Neuronal stem cell (in vitro differentiated cells): ENCODE data around the gene NEIL3.
A peak's percentile ranks its signal among the peaks of the same experiment; 100 is the strongest.

Experiments
- DNase-seq: peaks from one replicate; pipeline ENCODE4 v3.0.0-alpha.2; 2013; ENCODE audit warnings: low spot score
- H2AFZ ChIP-seq: one replicate; pipeline ENCODE4 v1.6.1; 2013; ENCODE audit warnings: mild to moderate bottlenecking, low read length, inconsistent platforms
- H2AK5ac ChIP-seq: 2 replicates; pipeline ENCODE4 v1.6.1; 2013; ENCODE audit warnings: low read depth, mild to moderate bottlenecking, inconsistent platforms, low read length, moderate library complexity, mixed read lengths
- H2BK120ac ChIP-seq: 2 replicates; pipeline ENCODE4 v1.6.1; 2013; ENCODE audit warnings: low read depth, mild to moderate bottlenecking, inconsistent platforms, low read length, moderate library complexity, mixed read lengths
- H2BK12ac ChIP-seq: one replicate; pipeline ENCODE4 v1.6.1; 2013; ENCODE audit warnings: low read length, inconsistent platforms
- H2BK15ac ChIP-seq: 2 replicates; pipeline ENCODE4 v1.6.1; 2013; ENCODE audit warnings: mild to moderate bottlenecking, low read length, inconsistent platforms, mixed read lengths
- H2BK5ac ChIP-seq: one replicate; pipeline ENCODE4 v1.6.1; 2013; ENCODE audit warnings: inconsistent platforms, mild to moderate bottlenecking, low read length, moderate library complexity
- H3K14ac ChIP-seq: one replicate; pipeline ENCODE4 v1.6.1; 2013; ENCODE audit warnings: low read length, inconsistent platforms
- H3K18ac ChIP-seq: 2 replicates; pipeline ENCODE4 v1.6.1; 2013; ENCODE audit warnings: low read length, inconsistent platforms
- H3K23ac ChIP-seq: 2 replicates; pipeline ENCODE4 v1.6.1; 2013; ENCODE audit warnings: low read depth, mild to moderate bottlenecking, mixed read lengths, low read length, inconsistent platforms; ENCODE audit not compliant: poor library complexity
- H3K27ac ChIP-seq: replicated peaks from 3 replicates; pipeline ENCODE4 v1.5.1; 2013; ENCODE audit warnings: low read length, inconsistent platforms
- H3K27me3 ChIP-seq, 3 experiments: 2 replicates each; pipeline ENCODE4 v1.6.1; 2013; ENCODE audit warnings: low read length in 3 of 3, mild to moderate bottlenecking in 2 of 3, inconsistent platforms in 1 of 3, low read depth in 1 of 3, mixed read lengths in 1 of 3, moderate library complexity in 1 of 3; ENCODE audit not compliant: control insufficient read depth in 3 of 3, insufficient read depth in 3 of 3
- H3K36me3 ChIP-seq, 2 donors: replicated peaks in 1 of 2; 2 replicates each; pipeline ENCODE4 v1.6.1; 2013; ENCODE audit warnings: low read length in 2 of 2; ENCODE audit not compliant: control insufficient read depth in 2 of 2, insufficient read depth in 2 of 2
- H3K4ac ChIP-seq: 2 replicates; pipeline ENCODE4 v1.6.1; 2013; ENCODE audit warnings: inconsistent platforms, mild to moderate bottlenecking, low read length, moderate library complexity
- H3K4me1 ChIP-seq, 2 donors: 1 replicate in 1 of 2; 2 replicates in 1 of 2; pipeline ENCODE4 v1.6.1; 2013; ENCODE audit warnings: low read length in 2 of 2, low read depth in 1 of 2; ENCODE audit not compliant: control insufficient read depth in 2 of 2, insufficient read depth in 1 of 2
- H3K4me2 ChIP-seq: one replicate; pipeline ENCODE4 v1.6.1; 2013; ENCODE audit warnings: mild to moderate bottlenecking, low read length, inconsistent platforms; ENCODE audit not compliant: insufficient read depth, poor library complexity, severe bottlenecking
- H3K4me3 ChIP-seq, 2 donors: 2 replicates each; pipeline ENCODE4 v1.5.1; 2013; ENCODE audit warnings: low read length in 2 of 2, mild to moderate bottlenecking in 2 of 2, inconsistent platforms in 1 of 2, moderate library complexity in 1 of 2
- H3K79me1 ChIP-seq: one replicate; pipeline ENCODE4 v1.6.1; 2013; ENCODE audit warnings: low read depth, mild to moderate bottlenecking, inconsistent platforms, low read length, moderate library complexity
- H3K9ac ChIP-seq: one replicate; pipeline ENCODE4 v1.6.1; 2013; ENCODE audit warnings: mild to moderate bottlenecking, low read depth, low read length, inconsistent platforms; ENCODE audit not compliant: poor library complexity
- H3K9me3 ChIP-seq, 2 donors: replicated peaks in 1 of 2; 2 replicates each; pipeline versions ENCODE3 to v1.6.1; 2013; ENCODE audit warnings: low read length in 2 of 2, mild to moderate bottlenecking in 2 of 2, inconsistent platforms in 1 of 2, low read depth in 1 of 2, mixed read lengths in 1 of 2, moderate library complexity in 1 of 2; ENCODE audit not compliant: control insufficient read depth in 2 of 2, insufficient read depth in 1 of 2
- H4K8ac ChIP-seq: one replicate; pipeline ENCODE4 v1.6.1; 2013; ENCODE audit warnings: low read depth, mild to moderate bottlenecking, inconsistent platforms, low read length, moderate library complexity
- H4K91ac ChIP-seq: one replicate; pipeline ENCODE4 v1.6.1; 2013; ENCODE audit warnings: low read length, low read depth, mild to moderate bottlenecking, inconsistent platforms; ENCODE audit not compliant: poor library complexity
- WGBS, 2 donors: extraction: QIAGEN DNeasy Blood & Tissue Kit; methylation state at CpG; one replicate each; pipeline ENCODE4 v1.1.7; 2013; ENCODE audit warnings: missing lambda C conversion rate in 2 of 2, mixed read lengths in 1 of 2; ENCODE audit not compliant: insufficient read length in 2 of 2, insufficient replicate concordance in 1 of 2; ENCODE audit errors: extremely low coverage in 2 of 2; 5-methylcytosine and 5-hydroxymethylcytosine counted together

Gene NEIL3

DNA sequence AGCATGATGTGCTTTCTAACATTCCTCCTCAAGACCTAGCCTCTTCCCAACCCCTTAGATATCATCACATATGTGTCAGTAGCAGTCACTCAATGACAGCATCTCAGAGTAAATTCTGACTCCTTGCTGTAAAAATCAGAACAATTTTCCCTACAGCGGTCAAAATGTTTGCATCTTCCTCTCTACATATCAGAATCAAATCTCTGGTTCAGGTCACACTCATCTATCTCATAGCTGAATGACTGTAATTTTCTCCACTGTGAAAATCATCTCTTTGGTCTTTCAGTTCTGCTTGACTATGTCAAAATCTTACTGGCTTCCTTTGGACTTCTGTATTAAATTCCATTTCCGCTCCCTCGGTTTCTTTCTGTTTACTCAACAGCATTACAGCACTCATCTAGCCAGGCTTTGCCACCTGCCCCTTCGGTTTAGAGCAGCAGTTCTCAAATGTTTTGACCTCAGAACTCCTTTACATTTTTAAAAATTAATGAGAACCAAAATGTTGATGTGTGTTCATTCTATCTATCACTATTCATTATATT lies 75.3 kb downstream of the NEIL3 start:
- no peak overlapping the region for H3K4me2 ChIP-seq
- H2BK12ac ChIP-seq = no peak overlapping the region
- H2AFZ ChIP-seq = no peak overlapping the region
- H3K9me3 ChIP-seq = no peaks in the 10 kb centered on the region
- H2AK5ac ChIP-seq = no peak overlapping the region
- no peaks in the 10 kb centered on the region for H3K27me3 ChIP-seq
- no peak overlapping the region for H4K91ac ChIP-seq
- H3K4ac ChIP-seq = no peak overlapping the region
- H3K4me1 ChIP-seq = no peaks in the 10 kb centered on the region
- H3K36me3 ChIP-seq = no peaks in the 10 kb centered on the region
- peaks cover 3% of the 10 kb centered on the region for H3K79me1 ChIP-seq
- H2BK5ac ChIP-seq = no peak overlapping the region
- no peak overlapping the region for H2BK120ac ChIP-seq
- no peak overlapping the region for H3K23ac ChIP-seq
- no peak overlapping the region for H4K8ac ChIP-seq
- H3K14ac ChIP-seq = no peak overlapping the region
- H3K4me3 ChIP-seq = no peak overlapping the region
- no peak overlapping the region for H3K18ac ChIP-seq
- no CpG with 5 or more reads among the region's 4 CpGs for WGBS, 2 donors
- no peak overlapping the region for H3K27ac ChIP-seq
- no peak overlapping the region for H2BK15ac ChIP-seq
- H3K9ac ChIP-seq = no peak overlapping the region
- no peak for DNase-seq

DNA sequence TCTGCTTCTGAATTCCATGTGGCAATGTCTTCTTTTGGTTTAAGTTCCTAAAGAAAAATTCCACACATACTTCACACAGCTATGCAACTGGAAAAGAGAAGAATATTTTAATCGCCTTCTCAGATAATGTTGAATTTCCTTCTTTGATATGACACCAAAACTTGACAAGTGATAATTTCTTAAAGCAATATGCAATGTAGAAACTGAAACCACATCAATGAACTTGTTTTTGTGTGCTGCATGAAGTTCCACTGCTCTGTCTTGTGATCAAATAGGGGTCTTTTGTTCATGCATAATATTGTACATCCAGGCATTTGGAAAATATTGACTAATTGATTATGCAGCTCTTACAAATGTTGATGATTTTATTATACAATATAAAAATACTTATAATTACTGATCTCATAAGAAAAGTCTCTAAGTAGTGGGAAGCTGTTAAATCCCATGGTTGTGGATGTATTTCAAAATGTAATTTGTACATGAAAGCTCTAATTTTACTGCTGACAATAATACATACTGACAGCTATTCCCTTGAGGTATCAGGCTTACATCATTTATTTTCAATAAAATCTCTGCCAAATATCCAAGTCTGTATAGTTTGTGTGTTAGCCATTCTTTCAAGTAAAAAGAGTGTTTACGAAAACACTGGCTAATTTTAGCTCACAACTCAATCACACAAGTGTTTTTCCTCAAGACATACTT lies 76.1 kb downstream of the NEIL3 start:
- Histone ChIP-seq H4K91ac (no peak overlapping the region), H2BK15ac (no peak overlapping the region)

DNA sequence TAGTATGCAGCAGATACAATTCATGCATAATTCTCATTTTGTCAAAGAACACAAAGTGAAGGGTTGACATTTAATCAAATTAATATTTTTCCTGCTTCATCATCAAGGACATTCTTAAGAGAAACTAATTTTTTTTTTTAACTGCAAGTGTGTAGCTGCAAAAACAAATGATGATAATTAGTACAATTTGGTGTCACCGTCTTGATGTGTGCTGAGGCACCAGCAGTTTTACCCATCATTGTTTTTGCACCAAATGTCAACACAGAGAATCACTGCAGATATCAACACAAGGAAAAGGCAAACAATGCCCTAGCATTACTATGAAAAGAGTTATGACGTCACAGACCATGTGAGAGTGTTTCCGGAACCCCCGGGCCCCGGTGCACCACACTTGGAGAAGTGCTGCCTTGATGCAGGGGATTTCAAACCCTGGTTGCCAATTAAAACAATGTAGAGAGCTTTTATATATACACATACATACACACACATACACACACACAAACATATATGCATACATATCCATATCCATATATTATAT lies 76.7 kb downstream of the NEIL3 start:
- H3K4me1 ChIP-seq = no peaks in the 10 kb centered on the region
- no peak overlapping the region for H2BK12ac ChIP-seq
- peaks cover 3% of the 10 kb centered on the region for H3K79me1 ChIP-seq
- H2AFZ ChIP-seq = no peak overlapping the region
- H3K18ac ChIP-seq = no peak overlapping the region
- no peak overlapping the region for H3K4me2 ChIP-seq
- no CpG with 5 or more reads among the region's 5 CpGs for WGBS, 2 donors
- H3K27ac ChIP-seq = no peak overlapping the region
- H2BK120ac ChIP-seq = no peak overlapping the region
- no peaks in the 10 kb centered on the region for H3K27me3 ChIP-seq
- H3K4ac ChIP-seq = no peak overlapping the region
- no peak overlapping the region for H2AK5ac ChIP-seq
- H3K36me3 ChIP-seq = no peaks in the 10 kb centered on the region
- H4K91ac ChIP-seq = no peak overlapping the region
- H2BK15ac ChIP-seq = no peak overlapping the region
- H4K8ac ChIP-seq = no peak overlapping the region
- H2BK5ac ChIP-seq = no peak overlapping the region
- DNase-seq = no peak
- no peak overlapping the region for H3K14ac ChIP-seq
- H3K23ac ChIP-seq = no peak overlapping the region
- H3K9me3 ChIP-seq = no peaks in the 10 kb centered on the region
- no peak overlapping the region for H3K9ac ChIP-seq
- no peak overlapping the region for H3K4me3 ChIP-seq

More for the DNA sequence above, 76.1 kb downstream of the NEIL3 start:
- DNase-seq = no peak
- H2BK120ac ChIP-seq = no peak overlapping the region
- no peaks in the 10 kb centered on the region for H3K36me3 ChIP-seq
- H2BK12ac ChIP-seq = no peak overlapping the region
- H2AFZ ChIP-seq = no peak overlapping the region
- no peak overlapping the region for H3K4me3 ChIP-seq
- H3K9ac ChIP-seq = no peak overlapping the region
- no CpG with 5 or more reads among the region's 2 CpGs for WGBS, 2 donors
- no peak overlapping the region for H3K18ac ChIP-seq
- H3K4ac ChIP-seq = no peak overlapping the region
- H3K4me2 ChIP-seq = no peak overlapping the region
- no peak overlapping the region for H4K8ac ChIP-seq
- no peaks in the 10 kb centered on the region for H3K27me3 ChIP-seq
- peaks cover 3% of the 10 kb centered on the region for H3K79me1 ChIP-seq
- H3K4me1 ChIP-seq = no peaks in the 10 kb centered on the region
- no peak overlapping the region for H3K14ac ChIP-seq
- no peak overlapping the region for H2AK5ac ChIP-seq
- no peaks in the 10 kb centered on the region for H3K9me3 ChIP-seq
- H3K23ac ChIP-seq = no peak overlapping the region
- no peak overlapping the region for H2BK5ac ChIP-seq
- no peak overlapping the region for H3K27ac ChIP-seq

DNA sequence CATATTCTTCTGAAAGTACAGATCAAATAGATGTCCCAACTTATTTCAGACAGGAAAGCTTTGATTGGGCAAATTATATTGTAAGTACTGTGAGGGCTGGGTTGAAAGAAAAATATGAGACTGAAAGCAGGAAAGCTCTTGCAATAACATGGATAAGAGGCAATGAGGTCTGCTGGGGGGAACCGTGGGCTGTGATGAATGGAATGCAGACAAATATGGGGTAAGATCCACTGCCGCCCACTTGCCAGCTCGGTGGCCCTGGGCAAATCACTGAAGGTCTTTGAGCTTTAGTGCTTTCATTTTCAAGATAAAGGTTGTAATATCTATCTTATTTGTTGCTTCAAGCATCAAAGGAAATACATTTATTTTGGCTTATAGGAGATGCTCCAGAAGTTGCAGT lies 81.6 kb downstream of the NEIL3 start:
- H3K4me1 ChIP-seq = no peaks in the 10 kb centered on the region
- no peak overlapping the region for H3K4ac ChIP-seq
- H4K91ac ChIP-seq = no peak overlapping the region
- no CpG with 5 or more reads among the region's 3 CpGs for WGBS, 2 donors
- no peak overlapping the region for H3K27ac ChIP-seq
- H3K27me3 ChIP-seq = no peaks in the 10 kb centered on the region
- no peak overlapping the region for H2BK120ac ChIP-seq
- H2AK5ac ChIP-seq = no peak overlapping the region
- H2BK5ac ChIP-seq = no peak overlapping the region
- H3K9me3 ChIP-seq = no peaks in the 10 kb centered on the region
- H2BK12ac ChIP-seq = no peak overlapping the region
- no peak overlapping the region for H3K23ac ChIP-seq
- H3K14ac ChIP-seq = no peak overlapping the region
- no peak for DNase-seq
- H3K4me2 ChIP-seq = no peak overlapping the region
- no peak overlapping the region for H2BK15ac ChIP-seq
- H3K18ac ChIP-seq = no peak overlapping the region
- no peaks in the 10 kb centered on the region for H3K36me3 ChIP-seq
- H3K79me1 ChIP-seq = no peaks in the 10 kb centered on the region
- no peak overlapping the region for H3K4me3 ChIP-seq
- peak overlapping the region; percentile 9 for H2AFZ ChIP-seq
- no peak overlapping the region for H4K8ac ChIP-seq
- no peak overlapping the region for H3K9ac ChIP-seq
